H1 (cell line): Measurements from ENCODE around the gene HSD3B1. TPM values are rescaled to one million over a fixed set of nuclear protein-coding genes. Genes with fewer than 3 reads are reported as not detected.

Source experiments
- CTCF ChIA-PET: fragments of 300-600 bp; sonication (Branson Sonifier 250); formaldehyde crosslinking; loops from one replicate; lab custom pipeline; 2021; ENCODE audit not compliant: partially characterized antibody; lab: Charles Lee
- POLR2A ChIA-PET: fragments of 300-600 bp; sonication (Branson Sonifier 250); formaldehyde crosslinking; loops from one replicate; lab custom pipeline; 2021; ENCODE audit warnings: inconsistent platforms; ENCODE audit not compliant: partially characterized antibody; lab: Charles Lee
- DNase-seq, 2 experiments: peaks; one replicate each; pipeline versions ENCODE4 v3.0.0 to v3.0.0-alpha.2; 2010 to 2022; ENCODE audit warnings: low spot score in 2 of 2, low read depth in 1 of 2, mixed read lengths in 1 of 2
- FAIRE-seq: peaks from 2 replicates; lab custom pipeline; 2011; peaks lifted over from hg19 to GRCh38; lab: Jason Lieb, UNC
- H2AFZ ChIP-seq: 2 replicates; pipeline ENCODE4 v1.8.1; 2012; ENCODE audit warnings: low read length, inconsistent platforms
- H2AK5ac ChIP-seq: 2 replicates; pipeline ENCODE4 v1.6.1; 2013; ENCODE audit warnings: low read depth, low read length
- H2BK120ac ChIP-seq: replicated peaks from 2 replicates; pipeline ENCODE3; 2013; ENCODE audit warnings: low read depth, low read length, inconsistent platforms
- H2BK12ac ChIP-seq: 2 replicates; pipeline ENCODE4 v1.6.1; 2013; ENCODE audit warnings: low read depth, low read length
- H2BK15ac ChIP-seq: 2 replicates; pipeline ENCODE4 v1.6.1; 2013; ENCODE audit warnings: low read length
- H2BK20ac ChIP-seq: 2 replicates; pipeline ENCODE4 v1.6.1; 2013; ENCODE audit warnings: low read length
- H2BK5ac ChIP-seq: 2 replicates; pipeline ENCODE4 v1.6.1; 2013; ENCODE audit warnings: low read depth, low read length
- H3K14ac ChIP-seq: 2 replicates; pipeline ENCODE4 v1.6.1; 2013; ENCODE audit warnings: inconsistent platforms; ENCODE audit not compliant: insufficient read length
- H3K18ac ChIP-seq: 2 replicates; pipeline ENCODE4 v1.6.1; 2013; ENCODE audit warnings: low read length; ENCODE audit errors: extremely low read depth
- H3K23ac ChIP-seq: 2 replicates; pipeline ENCODE4 v1.6.1; 2013; ENCODE audit warnings: inconsistent platforms; ENCODE audit not compliant: insufficient read length
- H3K23me2 ChIP-seq: 2 replicates; pipeline ENCODE4 v1.6.1; 2013; ENCODE audit warnings: low read depth, low read length
- H3K27ac ChIP-seq: 2 replicates; pipeline ENCODE4 v1.6.1; 2011; ENCODE audit warnings: low read depth, low read length, inconsistent platforms
- H3K27me3 ChIP-seq, 4 experiments: replicated peaks in 1 of 4; 1 replicate in 1 of 4; 2 replicates in 3 of 4; pipeline versions ENCODE4 v1.6.1 to v1.8.1; 2011 to 2013; ENCODE audit warnings: low read length in 3 of 4, mild to moderate bottlenecking in 3 of 4, inconsistent platforms in 2 of 4, mixed read lengths in 2 of 4, moderate library complexity in 1 of 4; ENCODE audit not compliant: control insufficient read depth in 3 of 4, insufficient read depth in 3 of 4; ENCODE audit errors: extremely low read depth in 1 of 4
- H3K36me3 ChIP-seq, 4 experiments: 2 replicates each; pipeline versions ENCODE4 v1.6.1 to v1.8.1; 2011 to 2013; ENCODE audit warnings: mild to moderate bottlenecking in 4 of 4, low read length in 3 of 4, moderate library complexity in 2 of 4, control low read depth in 1 of 4, inconsistent platforms in 1 of 4; ENCODE audit not compliant: insufficient read depth in 4 of 4, control insufficient read depth in 2 of 4
- H3K4ac ChIP-seq: replicated peaks from 2 replicates; pipeline ENCODE3; 2013; ENCODE audit warnings: low read length, low read depth, mixed read lengths, inconsistent platforms; ENCODE audit not compliant: insufficient read length
- H3K4me1 ChIP-seq, 4 experiments: replicated peaks in 1 of 4; 1 replicate in 1 of 4; 2 replicates in 3 of 4; pipeline versions ENCODE4 v1.6.1 to v1.8.1; 2011 to 2013; ENCODE audit warnings: low read length in 3 of 4, inconsistent platforms in 2 of 4, mixed read lengths in 1 of 4; ENCODE audit not compliant: insufficient read depth in 4 of 4, control insufficient read depth in 3 of 4
- H3K4me2 ChIP-seq, 2 experiments: 2 replicates each; pipeline versions ENCODE4 v1.6.1 to v1.8.1; 2011 to 2013; ENCODE audit warnings: low read depth in 2 of 2, low read length in 2 of 2, control low read depth in 1 of 2, inconsistent platforms in 1 of 2, mild to moderate bottlenecking in 1 of 2; ENCODE audit not compliant: insufficient read depth in 1 of 2
- H3K4me3 ChIP-seq, 4 experiments: fragments of 200-600, 300-600 bp in 1 of 4; sonication (generic), shearing (Covaris generic), sonication (Bioruptor Twin) in 1 of 4; 2 replicates each; pipeline versions ENCODE4 v1.5.1 to v1.8.1; 2011 to 2016; ENCODE audit warnings: low read length in 4 of 4, low read depth in 3 of 4, control low read depth in 2 of 4, inconsistent platforms in 2 of 4, mild to moderate bottlenecking in 2 of 4, mixed read lengths in 1 of 4, moderate library complexity in 1 of 4; ENCODE audit not compliant: insufficient read depth in 2 of 4; ENCODE audit errors: extremely low read depth in 1 of 4
- H3K56ac ChIP-seq: replicated peaks from 2 replicates; pipeline ENCODE3; 2013; ENCODE audit warnings: low read depth, mild to moderate bottlenecking, mixed read lengths, low read length, inconsistent platforms; ENCODE audit not compliant: insufficient read length
- H3K79me1 ChIP-seq: 2 replicates; pipeline ENCODE4 v1.6.1; 2013; ENCODE audit warnings: low read depth, low read length, control low read depth
- H3K79me2 ChIP-seq, 2 experiments: 2 replicates each; pipeline versions ENCODE4 v1.6.1 to v1.8.1; 2012 to 2013; ENCODE audit warnings: low read length in 2 of 2, mild to moderate bottlenecking in 2 of 2, inconsistent platforms in 1 of 2; ENCODE audit not compliant: insufficient read depth in 2 of 2, control insufficient read depth in 1 of 2
- H3K9ac ChIP-seq, 4 experiments: replicated peaks in 1 of 4; 1 replicate in 1 of 4; 2 replicates in 3 of 4; pipeline versions ENCODE4 v1.6.1 to v1.8.1; 2011 to 2013; ENCODE audit warnings: low read depth in 3 of 4, low read length in 3 of 4, control low read depth in 2 of 4, mild to moderate bottlenecking in 2 of 4, moderate library complexity in 2 of 4, inconsistent platforms in 1 of 4; ENCODE audit errors: extremely low read depth in 1 of 4
- H3K9me3 ChIP-seq, 2 experiments: 2 replicates each; pipeline versions ENCODE4 v1.6.1 to v1.8.1; 2012 to 2013; ENCODE audit warnings: mild to moderate bottlenecking in 2 of 2, moderate library complexity in 2 of 2, control low read depth in 1 of 2, inconsistent platforms in 1 of 2, low read depth in 1 of 2, low read length in 1 of 2, mixed read lengths in 1 of 2; ENCODE audit not compliant: insufficient read depth in 2 of 2
- H4K20me1 ChIP-seq, 2 experiments: replicated peaks in 1 of 2; 2 replicates each; pipeline versions ENCODE3 to v1.8.1; 2011 to 2013; ENCODE audit warnings: inconsistent platforms in 2 of 2, low read length in 2 of 2, mild to moderate bottlenecking in 1 of 2; ENCODE audit not compliant: insufficient read depth in 2 of 2, control insufficient read depth in 1 of 2
- H4K5ac ChIP-seq: 2 replicates; pipeline ENCODE4 v1.6.1; 2013; ENCODE audit warnings: low read length, low read depth, mixed read lengths, inconsistent platforms; ENCODE audit not compliant: insufficient read length
- H4K8ac ChIP-seq: 2 replicates; pipeline ENCODE4 v1.8.0; 2013; ENCODE audit warnings: mild to moderate bottlenecking, moderate library complexity, low read length, inconsistent platforms; ENCODE audit not compliant: insufficient read depth; ENCODE audit errors: extremely low read depth
- H4K91ac ChIP-seq: replicated peaks from 2 replicates; pipeline ENCODE3; 2013; ENCODE audit warnings: low read length, mixed read lengths, inconsistent platforms; ENCODE audit not compliant: insufficient read length
- CREB1 ChIP-seq: IDR thresholded peaks from 2 replicates; pipeline ENCODE4 v1.6.1; 2012; ENCODE audit warnings: inconsistent platforms
- CTBP2 ChIP-seq: IDR thresholded peaks from 2 replicates; pipeline ENCODE4 v1.7.0; 2011; ENCODE audit warnings: borderline replicate concordance, mild to moderate bottlenecking, moderate library complexity, mixed read lengths, low read length; ENCODE audit not compliant: insufficient read depth, insufficient read length
- EZH2 ChIP-seq: fragments of 200-600 bp; sonication (generic); IDR thresholded peaks from 2 replicates; pipeline ENCODE4 v1.7.1; 2012; ENCODE audit warnings: low read depth, mild to moderate bottlenecking, moderate library complexity, low read length, inconsistent platforms; ENCODE audit not compliant: severe bottlenecking
- HDAC2 ChIP-seq, 2 experiments: fragments of 300-600 bp in 1 of 2; sonication (generic) in 1 of 2; IDR thresholded peaks; 2 replicates each; pipeline ENCODE4 v1.6.1; 2011 to 2012; ENCODE audit warnings: low read depth in 2 of 2, low read length in 2 of 2, mild to moderate bottlenecking in 2 of 2, moderate library complexity in 2 of 2, borderline replicate concordance in 1 of 2, inconsistent platforms in 1 of 2
- JUN ChIP-seq: IDR thresholded peaks from 2 replicates; pipeline ENCODE4 v1.6.1; 2011; ENCODE audit warnings: low read depth, mild to moderate bottlenecking, improper control_type of control experiment, low read length
- KDM4A ChIP-seq: IDR thresholded peaks from one replicate; pipeline ENCODE4 v1.7.1; 2012; ENCODE audit warnings: low read depth, mild to moderate bottlenecking, moderate library complexity, low read length, inconsistent platforms; ENCODE audit not compliant: severe bottlenecking
- SIN3A ChIP-seq, 2 experiments: IDR thresholded peaks in 1 of 2; conservative IDR thresholded peaks in 1 of 2; 2 replicates each; pipeline ENCODE4 v1.6.1; 2011 to 2012; ENCODE audit warnings: low read length in 2 of 2, improper control_type of control experiment in 1 of 2, low read depth in 1 of 2, mild to moderate bottlenecking in 1 of 2
- SIRT6 ChIP-seq: IDR thresholded peaks from one replicate; pipeline ENCODE4 v1.7.1; 2012; ENCODE audit warnings: low read length, inconsistent platforms
- WGBS, 2 experiments: shearing (Covaris generic) in 1 of 2; methylation state at CpG; one replicate each; pipeline versions ENCODE4 v1.1.6 to v1.1.7; 2013 to 2015; ENCODE audit warnings: low lambda C conversion rate in 2 of 2, mixed read lengths in 2 of 2, inconsistent platforms in 1 of 2, low coverage in 1 of 2, missing lambda C conversion rate in 1 of 2; ENCODE audit not compliant: insufficient replicate concordance in 2 of 2, insufficient coverage in 1 of 2, insufficient read length in 1 of 2; ENCODE audit errors: extremely low coverage in 1 of 2, missing lambda C conversion rate in 1 of 2; 5-methylcytosine and 5-hydroxymethylcytosine counted together
- polyA plus RNA-seq, 7 experiments: library from polyadenylated mRNA; depleted of rRNA in 3 of 7; stranded (reverse) in 5 of 7; unstranded in 2 of 7; fragments of >200 nt in 5 of 7; fragments of 200-250 nt in 2 of 7; gene quantifications; 1 replicate in 5 of 7; 2 replicates in 1 of 7; 4 replicates in 1 of 7; pipeline versions ENCODE4 v1.2.1 to v1.2.3, GENCODE V29; 2011 to 2013; ENCODE audit warnings: missing spikeins in 2 of 7, mixed read lengths in 2 of 7
- total RNA-seq: library from RNA; stranded (reverse); fragmentation: NEBNext Ultra II Directional; extraction: Animal tissue kit (Norgen Biotek cat#: 25700); gene quantifications from 2 replicates; pipeline ENCODE4 v1.2.1, GENCODE V29; 2021

Gene HSD3B1
- total and polyA plus RNA-seq, 2 of the 8 experiments (the other 6 are each of a cell fraction or from before 2014, with no cell fraction given) = not detected

GRCh38 chr1:119556423-119556822 lies 49.4 kb downstream of the HSD3B1 start:
- Histone ChIP-seq H3K4ac (no peak overlapping the region), H3K56ac (no peak overlapping the region), H4K91ac (no peak overlapping the region), H3K4me1 (no peaks in the 10 kb centered on the region), H3K36me3 (no peaks in the 10 kb centered on the region), H3K23ac (no peak overlapping the region), H3K18ac (no peak overlapping the region), H4K20me1 (no peaks in the 10 kb centered on the region), H3K23me2 (no peaks in the 10 kb centered on the region), H2AK5ac (no peak overlapping the region), H4K8ac (no peak overlapping the region), H4K5ac (no peak overlapping the region), H3K9me3 (no peaks in the 10 kb centered on the region), H3K9ac (no peak overlapping the region), H3K79me2 (no peaks in the 10 kb centered on the region), H3K14ac (no peak overlapping the region), H3K4me3 (no peak overlapping the region), H2BK5ac (no peak overlapping the region), H2AFZ (no peak overlapping the region), H2BK15ac (no peak overlapping the region), H3K4me2 (no peak overlapping the region), H3K27me3 (no peaks in the 10 kb centered on the region), H3K79me1 (no peaks in the 10 kb centered on the region), H2BK20ac (no peak overlapping the region), H3K27ac (no peak overlapping the region), H2BK12ac (no peak overlapping the region), H2BK120ac (no peak overlapping the region)
- WGBS, 2 experiments = 91% methylated on average over 3 of the region's 3 CpGs; no CpG with 5 or more reads in 1 of the 2 experiments
- no peak for TF ChIP-seq KDM4A
- no peak for TF ChIP-seq JUN
- no peak for TF ChIP-seq CREB1
- no peak for TF ChIP-seq SIRT6
- TF ChIP-seq EZH2 = no peak
- no peak for TF ChIP-seq SIN3A (conservative IDR thresholded peaks at IDR 0.05 in 1 of 2, IDR thresholded peaks at IDR 0.05 in 1 of 2; ENCODE audit: low read depth in 1 of 2, low read length in 2 of 2)
- no peak for TF ChIP-seq CTBP2
- TF ChIP-seq HDAC2 (IDR thresholded peaks at IDR 0.05; ENCODE audit: borderline replicate concordance in 1 of 2, low read depth in 2 of 2, low read length in 2 of 2) = no peak
- DNase-seq = no peak
- no peak for FAIRE-seq
- ChIA-PET CTCF (interaction anchor here (0.7 to 2.6 kb wide), 5 partner anchors 9 to 40 kb away, joined by 3 to 17 read pairs (median 4); no protein-coding TSS in a partner anchor), POLR2A (no interaction called here)
